Measurements from ENCODE around the gene APBA1. TPM values are rescaled to one million over a fixed set of nuclear protein-coding genes. Genes with fewer than 3 reads are reported as not detected.

The APBA1 gene
- total RNA-seq, 3 donors from 2014 or later = 10.1 to 14.4 (median 12.7) TPM

DNA sequence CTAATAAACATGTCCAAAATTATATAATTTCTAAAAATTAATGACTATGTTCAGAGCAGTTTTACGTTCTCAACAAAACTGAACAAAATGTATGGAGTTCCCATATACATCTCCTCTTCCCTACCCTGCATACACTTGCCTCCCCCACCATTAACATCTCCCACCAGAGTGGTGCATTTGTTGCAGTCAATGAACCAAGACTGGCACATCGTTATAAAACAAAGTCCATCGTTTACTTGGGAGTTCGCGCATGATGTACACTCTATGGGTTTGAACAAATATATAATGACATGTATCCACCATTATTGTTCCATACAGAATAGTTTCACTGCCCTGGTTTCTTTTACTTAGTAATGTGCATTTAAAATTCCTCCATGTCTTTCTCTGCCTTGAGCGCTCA, 130.1 kb downstream of the APBA1 start:
- TF ChIP-seq, protein P1, sequence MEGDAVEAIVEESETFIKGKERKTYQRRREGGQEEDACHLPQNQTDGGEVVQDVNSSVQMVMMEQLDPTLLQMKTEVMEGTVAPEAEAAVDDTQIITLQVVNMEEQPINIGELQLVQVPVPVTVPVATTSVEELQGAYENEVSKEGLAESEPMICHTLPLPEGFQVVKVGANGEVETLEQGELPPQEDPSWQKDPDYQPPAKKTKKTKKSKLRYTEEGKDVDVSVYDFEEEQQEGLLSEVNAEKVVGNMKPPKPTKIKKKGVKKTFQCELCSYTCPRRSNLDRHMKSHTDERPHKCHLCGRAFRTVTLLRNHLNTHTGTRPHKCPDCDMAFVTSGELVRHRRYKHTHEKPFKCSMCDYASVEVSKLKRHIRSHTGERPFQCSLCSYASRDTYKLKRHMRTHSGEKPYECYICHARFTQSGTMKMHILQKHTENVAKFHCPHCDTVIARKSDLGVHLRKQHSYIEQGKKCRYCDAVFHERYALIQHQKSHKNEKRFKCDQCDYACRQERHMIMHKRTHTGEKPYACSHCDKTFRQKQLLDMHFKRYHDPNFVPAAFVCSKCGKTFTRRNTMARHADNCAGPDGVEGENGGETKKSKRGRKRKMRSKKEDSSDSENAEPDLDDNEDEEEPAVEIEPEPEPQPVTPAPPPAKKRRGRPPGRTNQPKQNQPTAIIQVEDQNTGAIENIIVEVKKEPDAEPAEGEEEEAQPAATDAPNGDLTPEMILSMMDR (IDR thresholded peaks at IDR 0.05) = no peak
- Histone ChIP-seq H3K4me1 (ENCODE audit: low read depth) (no peaks in the 10 kb centered on the region), H3K4me3 (no peak overlapping the region), H3K36me3 (ENCODE audit: low read depth) (no peaks in the 10 kb centered on the region), H3K9me3 (no peaks in the 10 kb centered on the region)
- no peak for DNase-seq
- intact Hi-C loops (cut with DNase I, micrococcal nuclease) = no loop called here
- no peak for ATAC-seq

DNA sequence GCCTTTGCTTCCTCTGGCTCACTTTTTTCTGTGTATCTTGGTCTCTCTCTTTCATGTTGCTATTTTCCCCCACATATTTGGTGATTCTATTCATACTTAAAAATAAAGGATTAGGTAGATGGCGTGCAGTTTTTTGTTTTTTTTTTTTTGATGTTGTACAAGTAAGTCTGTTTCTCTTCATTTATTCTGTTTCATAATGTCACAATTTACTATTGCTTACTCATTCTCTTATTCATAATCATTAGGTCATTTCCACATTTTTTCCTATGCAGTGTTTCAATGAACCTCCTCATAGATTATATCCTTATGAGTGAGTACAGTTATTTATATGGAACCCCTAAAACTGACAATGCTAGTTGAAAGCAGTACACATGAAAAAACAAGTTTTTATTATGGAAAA, 136.3 kb downstream of the APBA1 start:
- Histone ChIP-seq H3K36me3 (ENCODE audit: low read depth) (no peaks in the 10 kb centered on the region), H3K4me1 (ENCODE audit: low read depth) (no peaks in the 10 kb centered on the region), H3K4me3 (no peak overlapping the region), H3K9me3 (no peaks in the 10 kb centered on the region)
- TF ChIP-seq, protein P1 (IDR thresholded peaks at IDR 0.05) = no peak
- ATAC-seq (no peak), DNase-seq (no peak)
- intact Hi-C loops (cut with DNase I, micrococcal nuclease) = no loop called here

- no peak for DNase-seq
- ATAC-seq = no peak
- intact Hi-C loops (cut with DNase I, micrococcal nuclease) = no loop called here
- Histone ChIP-seq H3K36me3 (ENCODE audit: low read depth) (no peaks in the 10 kb centered on the region), H3K4me1 (ENCODE audit: low read depth) (no peaks in the 10 kb centered on the region), H3K9me3 (no peaks in the 10 kb centered on the region), H3K4me3 (no peak overlapping the region)
- TF ChIP-seq, protein P1 (IDR thresholded peaks at IDR 0.05) = no peak
These were observed 136.8 kb downstream of the APBA1 start for GRCh38 chr9:69535286-69535832.

DNA sequence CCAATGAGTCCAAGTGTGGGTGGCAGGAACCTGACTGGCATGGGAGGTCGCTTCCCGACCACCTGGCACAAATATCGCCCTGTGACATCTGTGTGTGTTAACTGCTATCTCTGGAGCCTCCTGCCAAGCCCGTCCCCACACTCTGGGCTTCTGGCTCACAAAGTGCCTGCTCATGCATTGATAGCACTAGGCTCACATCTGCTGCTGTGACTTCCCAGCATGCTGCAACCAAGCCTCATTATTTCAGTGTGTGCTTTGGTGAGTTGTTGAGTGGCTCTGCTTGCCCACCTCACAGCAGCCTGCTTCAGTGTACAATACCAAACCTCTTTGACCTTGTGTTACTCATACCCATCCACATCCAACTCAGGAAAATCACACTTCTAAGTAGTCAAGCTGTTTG, 139.8 kb downstream of the APBA1 start:
- DNase-seq = no peak
- no peaks in the 10 kb centered on the region for H3K36me3 ChIP-seq (ENCODE audit: low read depth)
- no peak for ATAC-seq
- intact Hi-C loops (cut with DNase I, micrococcal nuclease) = no loop called here
- no peaks in the 10 kb centered on the region for H3K9me3 ChIP-seq
- TF ChIP-seq, protein P1 (IDR thresholded peaks at IDR 0.05) = no peak
- H3K4me3 ChIP-seq = no peak overlapping the region
- no peaks in the 10 kb centered on the region for H3K4me1 ChIP-seq (ENCODE audit: low read depth)

GRCh38 chr9:69527454-69527853, 144.7 kb downstream of the APBA1 start:
- intact Hi-C loops (cut with DNase I, micrococcal nuclease) = no loop called here

More at GRCh38 chr9:69527454-69527853, 144.7 kb downstream of the APBA1 start:
- no peak overlapping the region for H3K4me3 ChIP-seq
- TF ChIP-seq, protein P1 (IDR thresholded peaks at IDR 0.05) = no peak
- no peaks in the 10 kb centered on the region for H3K4me1 ChIP-seq (ENCODE audit: low read depth)
- ATAC-seq = no peak
- DNase-seq = no peak
- H3K36me3 ChIP-seq (ENCODE audit: low read depth) = no peaks in the 10 kb centered on the region
- H3K9me3 ChIP-seq = no peaks in the 10 kb centered on the region

Data from mucosa of descending colon (tissue), 3 donors.